Prostate gland (tissue), 2 donors: ENCODE measurements around the gene ZNF630.

Experiments
- CTCF ChIP-seq, 4 experiments: fragments of 200-600 bp in 2 of 4; fragments of 450-650 bp in 2 of 4; sonication (generic) in 2 of 4; IDR thresholded peaks; 1 replicate in 3 of 4; 2 replicates in 1 of 4; pipeline ENCODE4 v1.5.1; 2016 to 2019; ENCODE audit warnings: antibody characterized with exemption in 4 of 4, mild to moderate bottlenecking in 2 of 4, moderate library complexity in 2 of 4
- POLR2A ChIP-seq: fragments of 450-650 bp; IDR thresholded peaks from one replicate; pipeline ENCODE4 v1.6.1; 2016; ENCODE audit warnings: antibody characterized with exemption, mild to moderate bottlenecking

- no peak for TF ChIP-seq CTCF (IDR thresholded peaks at IDR 0.05)
- TF ChIP-seq POLR2A, result no peak
These were observed 18.7 kb upstream of the ZNF630 start for GRCh38 chrX:48090123-48090522.
